ENCODE results near the gene RIMBP2. TPM values are rescaled to one million over a fixed set of nuclear protein-coding genes. Genes with fewer than 3 reads are reported as not detected.

Gene RIMBP2
- total RNA-seq, 1 experiment from 2014 or later, result not detected

DNA sequence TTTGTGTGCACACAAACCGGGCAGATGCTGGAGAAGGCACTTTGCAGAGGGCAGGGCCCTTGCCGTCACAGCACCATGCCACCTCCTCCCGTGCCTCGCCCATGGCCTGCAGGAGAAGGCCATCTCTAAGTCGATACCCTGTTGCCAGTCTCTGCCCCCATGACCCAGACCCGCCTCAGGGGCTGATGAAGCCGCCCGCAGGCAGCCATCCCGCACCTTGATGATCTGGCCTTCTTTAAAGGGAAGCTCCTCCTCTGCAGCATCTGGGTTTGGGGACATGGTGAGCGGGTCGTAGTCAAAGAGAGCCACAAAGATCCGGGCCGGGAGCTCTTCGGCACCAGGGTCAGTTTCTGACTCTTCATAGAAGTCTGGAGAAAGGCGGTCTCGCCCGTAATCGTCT, 302.2 kb downstream of the RIMBP2 start:
- POLR2A ChIA-PET, result no interaction called here
- Mint-ChIP-seq H3K4me3 (ENCODE audit: unreplicated experiment) (no peak overlapping the region), H3K4me1 (ENCODE audit: insufficient read depth, unreplicated experiment) (no peaks in the 10 kb centered on the region)

GRCh38 chr12:130412384-130412783, 303.7 kb downstream of the RIMBP2 start:
- DNase-seq (ENCODE audit: unreplicated experiment), result no peak

More for the DNA sequence above, 302.2 kb downstream of the RIMBP2 start:
- no TSS peak for BruUV-seq (replicated peaks)
- no peaks in the 10 kb centered on the region for H3K9me3 Mint-ChIP-seq (ENCODE audit: unreplicated experiment)
- no peaks in the 10 kb centered on the region for H3K36me3 Mint-ChIP-seq (ENCODE audit: insufficient read depth, unreplicated experiment)
- no peak for DNase-seq (ENCODE audit: unreplicated experiment)
- H3K27me3 Mint-ChIP-seq (ENCODE audit: insufficient read depth, unreplicated experiment), result peaks cover 54% of the 10 kb centered on the region
- CTCF ChIA-PET, result interaction anchor here (0.8 to 1.2 kb wide), 3 partner anchors 132 to 335 kb away, joined by 3 to 4 read pairs (median 4); no protein-coding TSS in a partner anchor
- no peak for TF ChIP-seq CTCF (IDR thresholded peaks at IDR 0.05; ENCODE audit: unreplicated experiment)
- intact Hi-C loops (cut with micrococcal nuclease), result no loop called here
- no peak overlapping the region for H3K27ac Mint-ChIP-seq (ENCODE audit: low read depth, unreplicated experiment)

DNA sequence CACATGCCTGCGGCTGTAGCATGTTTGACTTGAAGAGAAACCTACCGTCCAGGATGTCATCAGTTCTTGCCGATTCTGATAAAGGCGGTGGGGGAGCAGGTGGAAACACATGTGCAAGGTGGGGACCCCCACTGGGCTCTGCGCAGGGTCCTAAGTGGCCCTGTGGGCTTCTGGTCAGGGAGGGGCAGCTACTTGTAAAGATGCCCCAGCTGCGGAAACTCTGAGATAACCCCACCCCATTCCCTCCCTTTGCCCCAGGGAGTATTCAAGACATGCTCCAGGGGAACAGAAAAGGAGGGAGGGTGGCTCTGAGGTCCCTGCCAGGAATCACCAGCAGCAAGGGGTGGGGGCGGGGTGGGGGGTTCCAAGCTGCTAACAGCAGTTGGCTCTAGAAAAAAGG, 310.8 kb downstream of the RIMBP2 start:
- CTCF ChIA-PET, result interaction anchor here (2.0 kb wide), 1 partner anchor 342 kb away, joined by 7 read pairs; no protein-coding TSS in a partner anchor
- Mint-ChIP-seq H3K4me3 (ENCODE audit: unreplicated experiment) (no peak overlapping the region), H3K36me3 (ENCODE audit: insufficient read depth, unreplicated experiment) (no peaks in the 10 kb centered on the region), H3K4me1 (ENCODE audit: insufficient read depth, unreplicated experiment) (no peaks in the 10 kb centered on the region), H3K27me3 (ENCODE audit: insufficient read depth, unreplicated experiment) (peaks cover 22% of the 10 kb centered on the region), H3K9me3 (ENCODE audit: unreplicated experiment) (no peaks in the 10 kb centered on the region), H3K27ac (ENCODE audit: low read depth, unreplicated experiment) (no peak overlapping the region)
- no TSS peak for BruUV-seq (replicated peaks)
- POLR2A ChIA-PET, result no interaction called here
- no peak for TF ChIP-seq CTCF (IDR thresholded peaks at IDR 0.05; ENCODE audit: unreplicated experiment)
- no peak for DNase-seq (ENCODE audit: unreplicated experiment)
- intact Hi-C loops (cut with micrococcal nuclease), result no loop called here

More at GRCh38 chr12:130412384-130412783, 303.7 kb downstream of the RIMBP2 start:
- Mint-ChIP-seq H3K27ac (ENCODE audit: low read depth, unreplicated experiment) (no peak overlapping the region), H3K4me3 (ENCODE audit: unreplicated experiment) (no peak overlapping the region), H3K36me3 (ENCODE audit: insufficient read depth, unreplicated experiment) (no peaks in the 10 kb centered on the region), H3K9me3 (ENCODE audit: unreplicated experiment) (no peaks in the 10 kb centered on the region), H3K4me1 (ENCODE audit: insufficient read depth, unreplicated experiment) (no peaks in the 10 kb centered on the region), H3K27me3 (ENCODE audit: insufficient read depth, unreplicated experiment) (peaks cover 38% of the 10 kb centered on the region)
- no peak for TF ChIP-seq CTCF (IDR thresholded peaks at IDR 0.05; ENCODE audit: unreplicated experiment)
- BruUV-seq (replicated peaks), result no TSS peak
- CTCF ChIA-PET, result no interaction called here
- POLR2A ChIA-PET, result no interaction called here
- intact Hi-C loops (cut with micrococcal nuclease), result no loop called here

DNA sequence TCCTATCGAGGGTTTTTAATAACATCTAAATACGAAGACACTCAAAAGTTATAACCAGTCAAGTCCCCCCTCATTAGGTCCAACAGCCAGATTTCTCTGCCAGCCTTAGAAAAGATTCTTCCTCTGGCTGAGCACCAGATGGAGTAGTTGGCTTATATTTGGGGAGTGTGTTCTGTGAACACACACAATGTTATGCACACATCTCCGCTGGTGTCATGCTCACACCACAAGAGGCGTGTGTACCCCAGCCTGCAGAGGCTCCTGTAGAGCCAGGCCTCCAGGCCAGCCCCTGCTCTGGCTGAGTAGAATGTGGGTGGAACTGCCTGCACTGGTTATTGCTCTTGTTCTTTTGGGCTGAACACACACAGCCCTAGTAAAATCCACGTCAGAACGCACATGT, 314.4 kb downstream of the RIMBP2 start:
- DNase-seq (ENCODE audit: unreplicated experiment), result no peak
- Mint-ChIP-seq H3K4me1 (ENCODE audit: insufficient read depth, unreplicated experiment) (peaks cover 6% of the 10 kb centered on the region), H3K27me3 (ENCODE audit: insufficient read depth, unreplicated experiment) (peaks cover 22% of the 10 kb centered on the region), H3K27ac (ENCODE audit: low read depth, unreplicated experiment) (no peak overlapping the region), H3K4me3 (ENCODE audit: unreplicated experiment) (no peak overlapping the region), H3K9me3 (ENCODE audit: unreplicated experiment) (no peaks in the 10 kb centered on the region), H3K36me3 (ENCODE audit: insufficient read depth, unreplicated experiment) (peaks cover 2% of the 10 kb centered on the region)
- intact Hi-C loops (cut with micrococcal nuclease), result loop anchor here (1.0 kb wide), 1 partner anchor 347 kb away; no protein-coding TSS in a partner anchor
- no TSS peak for BruUV-seq (replicated peaks)
- POLR2A ChIA-PET, result no interaction called here
- CTCF ChIA-PET, result interaction anchor here (0.5 to 2.2 kb wide), 12 partner anchors 19 to 1325 kb away, joined by 3 to 11 read pairs (median 4); no protein-coding TSS in a partner anchor
- TF ChIP-seq CTCF (IDR thresholded peaks at IDR 0.05; ENCODE audit: unreplicated experiment), result peak; percentile 27

Data from MCF 10A (cell line).